DMS53 (cell line): Measurements from ENCODE around the gene BARX2.
A peak's percentile ranks its signal among the peaks of the same experiment; 100 is the strongest.
"Not testable (repeated sequence)": the region's sequence is repeated elsewhere in the genome, so short reads cannot be mapped to it uniquely, and the experiment has no call there.

Source experiments
- DNase-seq: peaks from one replicate; lab custom pipeline; 2025; lab: John Stamatoyannopoulos, UW

The BARX2 gene

DNA sequence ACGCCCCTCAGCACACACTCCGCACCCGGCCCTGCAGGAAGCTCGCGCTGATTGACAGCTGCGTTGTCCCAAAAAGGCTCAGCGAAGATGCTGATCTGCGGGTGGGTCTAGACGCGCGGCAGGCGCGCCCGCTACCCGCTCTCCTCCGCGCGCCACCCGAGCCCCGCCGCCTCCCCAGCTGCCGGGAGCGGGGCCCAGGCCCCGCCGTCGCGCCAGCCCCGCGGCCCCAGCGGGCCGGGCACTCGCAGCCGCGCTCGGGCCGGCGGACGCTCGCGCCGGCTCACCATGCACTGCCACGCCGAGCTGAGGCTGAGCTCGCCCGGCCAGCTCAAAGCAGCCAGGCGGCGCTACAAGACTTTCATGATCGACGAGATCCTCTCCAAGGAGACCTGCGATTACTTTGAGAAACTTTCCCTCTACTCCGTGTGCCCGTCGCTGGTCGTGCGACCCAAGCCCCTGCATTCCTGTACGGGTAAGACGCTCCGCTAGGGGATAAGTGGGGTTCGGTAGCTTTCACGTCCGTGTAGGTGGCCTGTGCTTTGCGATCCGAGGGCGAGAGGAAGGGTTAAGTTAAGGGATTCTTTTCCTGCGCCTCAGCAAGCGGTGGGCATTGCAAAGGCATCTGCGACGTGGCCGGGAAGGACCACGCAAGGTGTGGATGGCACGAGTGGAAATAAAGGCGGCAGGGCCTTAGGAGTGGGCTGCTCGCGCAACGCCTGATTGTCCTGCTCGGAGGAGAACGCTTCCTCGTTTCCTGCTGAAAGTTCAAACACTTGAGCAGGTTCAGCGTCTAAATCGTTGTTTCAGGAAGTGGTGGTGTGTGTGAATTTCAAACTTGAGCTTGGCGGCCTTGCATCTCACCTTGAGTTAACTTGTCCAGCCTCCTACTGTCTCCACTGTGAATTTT is at the start of gene BARX2:
Gene BARX2 (plus strand): TSS at position 98 of the 907 bp plus-strand sequence. CDS start 188 bp downstream, at position 286.
- DNase-seq, result peak; percentile 92

DNA sequence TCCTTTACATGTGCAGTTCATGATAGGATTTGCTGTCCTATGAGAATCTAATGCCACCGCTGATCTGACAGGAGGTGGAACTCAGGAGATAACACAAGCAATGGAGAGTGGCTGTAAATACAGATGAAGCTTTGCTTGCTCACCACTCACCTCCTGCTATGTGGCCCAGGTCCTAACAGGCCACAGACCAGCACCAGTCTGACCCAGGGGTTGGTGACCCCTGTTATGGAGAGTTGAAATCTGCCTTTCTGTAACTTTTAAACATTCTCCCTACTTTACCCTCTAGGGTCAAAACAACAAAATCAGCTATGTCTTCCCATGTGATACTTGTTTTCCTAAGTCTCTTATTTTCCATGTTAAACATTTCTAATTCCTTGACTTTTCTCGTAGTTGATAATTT is 48.7 kb upstream of the BARX2 start:
- no peak for DNase-seq

DNA sequence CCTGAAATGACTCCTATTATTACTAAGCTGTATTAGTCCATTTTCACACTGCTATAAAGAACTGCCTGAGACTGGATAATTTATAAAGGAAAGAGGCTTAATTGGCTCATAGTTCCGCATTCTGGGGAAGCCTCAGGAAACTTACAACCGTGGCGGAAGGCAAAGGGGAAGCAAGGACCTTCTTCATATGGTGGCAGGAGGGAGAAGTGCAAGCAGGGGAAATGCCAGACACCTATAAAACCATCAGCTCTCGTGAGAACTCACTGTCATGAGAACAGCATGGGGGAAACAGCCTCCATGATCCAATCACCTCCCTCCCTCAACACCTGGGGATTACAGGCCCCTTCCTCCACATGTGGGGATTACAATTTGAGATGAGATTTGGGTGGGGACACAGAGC is 47.9 kb upstream of the BARX2 start:
- not testable (repeated sequence) for DNase-seq

GRCh38 chr11:129328756-129329155 is 46.9 kb upstream of the BARX2 start:
- DNase-seq, result no peak

GRCh38 chr11:129331217-129331616 is 44.4 kb upstream of the BARX2 start:
- peak; percentile 52 for DNase-seq

- DNase-seq, result peak; percentile 95
These were observed 43.8 kb upstream of the BARX2 start for GRCh38 chr11:129331871-129332274.

DNA sequence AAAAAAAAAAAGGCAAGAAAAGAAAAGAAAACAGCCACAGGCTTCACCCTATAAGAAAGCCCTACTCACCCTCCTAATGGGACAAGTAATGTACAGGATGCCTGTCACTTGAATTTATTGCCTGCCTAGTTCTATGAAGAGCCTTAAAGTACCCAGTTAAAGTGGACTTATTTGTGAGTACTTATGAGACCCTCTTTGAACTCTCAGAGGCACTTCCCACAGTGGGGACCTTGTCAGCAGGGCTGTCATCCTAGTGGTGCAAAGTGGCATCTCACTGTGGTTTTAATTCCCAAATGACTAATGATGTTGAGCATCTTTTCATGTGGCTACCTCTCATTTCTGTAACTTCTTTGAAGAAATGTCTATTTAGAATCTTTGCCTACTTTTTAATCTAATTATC is 41.8 kb upstream of the BARX2 start:
- peak; percentile 40 for DNase-seq

DNA sequence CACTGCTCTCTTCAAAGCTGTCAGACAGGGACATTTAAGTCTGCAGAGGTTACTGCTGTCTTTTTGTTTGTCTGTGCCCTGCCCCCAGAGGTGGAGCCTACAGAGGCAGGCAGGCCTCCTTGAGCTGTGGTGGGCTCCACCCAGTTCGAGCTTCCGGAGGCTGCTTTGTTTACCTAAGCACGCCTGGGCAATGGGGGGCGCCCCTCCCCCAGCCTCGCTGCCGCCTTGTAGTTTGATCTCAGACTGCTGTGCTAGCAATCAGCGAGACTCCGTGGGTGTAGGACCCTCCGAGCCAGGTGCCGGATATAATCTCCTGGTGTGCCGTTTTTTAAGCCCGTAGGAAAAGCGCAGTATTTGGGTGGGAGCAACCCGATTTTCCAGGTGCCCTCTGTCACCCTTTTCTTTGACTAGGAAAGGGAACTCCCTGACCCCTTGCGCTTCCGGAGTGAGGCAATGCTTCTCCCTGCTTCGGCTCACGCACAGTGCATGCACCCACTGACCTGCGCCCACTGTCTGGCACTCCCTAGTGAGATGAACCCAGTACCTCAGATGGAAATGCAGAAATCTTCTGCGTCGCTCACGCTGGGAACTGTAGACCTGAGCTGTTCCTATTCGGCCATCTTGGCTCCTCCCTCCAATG is 31.2 kb upstream of the BARX2 start:
- DNase-seq, result peak; percentile 29

GRCh38 chr11:129346916-129347315 is 28.7 kb upstream of the BARX2 start:
- DNase-seq, result no peak

DNA sequence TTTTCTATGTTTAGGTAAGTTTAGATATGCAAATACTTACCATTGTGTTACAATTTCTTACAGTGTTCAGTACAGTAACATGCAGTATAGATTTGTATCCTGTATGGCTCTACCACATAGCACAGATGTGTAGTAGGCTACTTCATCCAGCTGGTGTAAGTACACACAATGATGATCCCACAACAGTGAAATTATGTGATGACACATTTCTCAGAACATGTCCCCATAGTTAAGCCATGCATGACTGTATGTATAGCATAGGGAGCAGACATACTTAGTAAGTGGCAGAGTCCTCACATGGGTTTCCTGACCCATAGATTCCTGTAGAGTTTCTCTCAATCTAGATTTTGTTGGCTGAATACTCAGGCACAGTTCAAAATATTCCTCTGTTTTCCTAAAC is 26.8 kb upstream of the BARX2 start:
- no peak for DNase-seq

DNA sequence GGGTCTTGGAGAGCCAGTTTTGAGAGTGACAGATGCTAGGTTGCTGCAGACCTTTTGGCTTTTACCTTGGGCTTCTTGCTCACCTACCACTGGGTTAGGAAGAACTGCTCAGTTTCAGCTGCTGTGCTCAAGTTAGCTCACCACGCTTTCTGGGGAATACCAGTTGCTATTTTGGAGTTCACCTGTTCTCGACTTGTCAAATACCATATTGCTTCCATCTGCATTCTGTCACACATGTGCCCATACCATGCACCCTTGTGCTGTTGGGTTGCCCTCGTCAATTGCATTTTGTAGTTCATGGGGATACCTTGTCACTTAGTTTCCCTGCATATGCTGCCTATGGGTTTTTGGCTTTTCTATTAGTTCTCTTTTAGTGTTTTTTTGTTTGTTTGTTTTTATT is 23.0 kb upstream of the BARX2 start:
- no peak for DNase-seq

DNA sequence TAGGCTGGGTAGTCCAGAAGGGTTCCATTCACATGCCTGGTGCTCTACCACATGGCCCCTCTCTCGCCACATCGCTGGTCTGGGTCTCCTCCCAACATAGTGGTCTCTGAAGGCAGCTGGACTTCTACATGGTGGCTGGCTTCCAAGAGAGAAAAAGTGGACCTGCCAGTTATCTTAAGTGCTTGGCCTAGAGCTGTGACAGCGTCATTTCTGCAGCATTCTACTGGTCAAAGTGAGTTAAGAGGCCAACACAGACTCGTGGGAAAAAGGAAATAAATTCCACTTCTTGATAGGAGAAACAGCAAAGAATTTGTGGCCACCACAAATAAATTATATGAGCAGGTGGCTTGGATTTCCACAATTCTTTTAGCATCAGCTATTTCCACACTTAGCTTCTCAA is 21.0 kb upstream of the BARX2 start:
- peak; percentile 16 for DNase-seq

DNA sequence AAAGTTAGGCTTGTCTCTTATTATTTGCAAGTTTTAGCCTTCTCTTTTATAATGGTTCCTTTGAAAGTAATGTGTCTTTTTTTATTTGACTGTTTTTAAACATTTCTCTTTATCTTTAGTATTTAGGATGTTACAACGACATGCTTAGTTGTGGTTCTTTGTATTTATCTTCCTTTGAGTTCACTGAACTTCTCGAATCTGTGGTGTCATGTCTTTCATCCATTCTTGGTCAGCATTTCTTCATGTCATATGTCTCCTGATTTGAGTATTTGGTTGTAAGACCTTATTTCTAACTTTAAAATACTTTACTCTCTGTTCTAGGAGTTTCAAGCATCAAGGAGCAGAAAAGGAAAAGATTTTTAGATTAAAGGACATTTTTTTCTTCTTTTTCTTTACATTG is 15.9 kb upstream of the BARX2 start:
- no peak for DNase-seq

DNA sequence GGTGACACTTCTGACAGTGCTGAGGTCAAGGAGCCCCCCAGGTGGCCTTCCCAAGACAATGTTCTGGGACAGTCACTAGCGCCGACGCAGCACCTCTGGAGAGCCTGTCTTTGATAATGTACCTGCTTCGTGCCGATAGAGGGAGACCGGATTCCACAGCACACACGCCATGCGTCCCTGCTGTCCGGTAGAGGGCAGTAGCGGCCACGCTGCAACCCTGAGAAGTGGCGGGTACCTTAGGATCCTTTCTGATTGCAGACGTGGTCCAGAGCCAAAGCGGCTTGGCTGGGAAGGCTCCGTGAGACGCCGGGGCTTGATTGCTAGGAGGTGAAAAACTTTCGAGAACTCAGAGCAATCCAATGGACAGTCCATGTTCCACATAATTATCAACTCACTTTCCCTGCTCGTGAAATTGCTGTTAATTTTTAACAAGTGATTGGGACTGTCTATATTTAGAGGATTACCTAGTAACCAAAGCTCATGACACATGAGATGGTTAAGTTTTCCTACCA is 11.4 kb upstream of the BARX2 start:
- DNase-seq, result peak; percentile 95

- DNase-seq, result no peak
These were observed 9.8 kb upstream of the BARX2 start for GRCh38 chr11:129365816-129366215.

GRCh38 chr11:129366737-129367597 is 8.7 kb upstream of the BARX2 start:
- no peak for DNase-seq

GRCh38 chr11:129368889-129369672 is 6.6 kb upstream of the BARX2 start:
- peak; percentile 54 for DNase-seq

DNA sequence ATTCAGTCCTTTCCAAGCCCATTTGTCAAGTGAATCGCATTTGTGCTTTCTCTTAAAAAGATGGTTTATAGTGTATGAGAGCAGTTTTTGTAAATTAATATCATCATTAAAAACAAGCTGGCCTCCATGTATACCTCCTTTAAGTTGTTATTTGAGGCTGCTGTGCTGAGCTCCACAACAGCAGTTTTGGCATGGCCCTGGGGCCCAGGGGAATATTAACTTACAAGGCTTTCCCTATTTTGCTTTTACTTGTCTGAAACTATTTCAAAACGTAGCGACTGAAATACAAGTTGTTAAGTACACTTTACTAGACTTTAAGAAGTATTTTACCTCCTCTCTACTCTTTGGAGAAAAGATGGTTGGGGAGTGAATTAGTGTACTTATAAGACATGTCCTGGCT is 4.9 kb upstream of the BARX2 start:
- DNase-seq, result no peak

GRCh38 chr11:129372609-129373488 is 2.8 kb upstream of the BARX2 start:
- DNase-seq, result peak; percentile 62

- peak; percentile 53 for DNase-seq
These were observed 2.1 kb upstream of the BARX2 start for GRCh38 chr11:129373489-129373953.
